GM04504 (cell line): ENCODE measurements around the gene KCNK17.

Experiments
- DNase-seq: peaks from one replicate; pipeline ENCODE4 v3.0.0-alpha.2; 2012; ENCODE audit warnings: low read depth

Gene KCNK17

DNA sequence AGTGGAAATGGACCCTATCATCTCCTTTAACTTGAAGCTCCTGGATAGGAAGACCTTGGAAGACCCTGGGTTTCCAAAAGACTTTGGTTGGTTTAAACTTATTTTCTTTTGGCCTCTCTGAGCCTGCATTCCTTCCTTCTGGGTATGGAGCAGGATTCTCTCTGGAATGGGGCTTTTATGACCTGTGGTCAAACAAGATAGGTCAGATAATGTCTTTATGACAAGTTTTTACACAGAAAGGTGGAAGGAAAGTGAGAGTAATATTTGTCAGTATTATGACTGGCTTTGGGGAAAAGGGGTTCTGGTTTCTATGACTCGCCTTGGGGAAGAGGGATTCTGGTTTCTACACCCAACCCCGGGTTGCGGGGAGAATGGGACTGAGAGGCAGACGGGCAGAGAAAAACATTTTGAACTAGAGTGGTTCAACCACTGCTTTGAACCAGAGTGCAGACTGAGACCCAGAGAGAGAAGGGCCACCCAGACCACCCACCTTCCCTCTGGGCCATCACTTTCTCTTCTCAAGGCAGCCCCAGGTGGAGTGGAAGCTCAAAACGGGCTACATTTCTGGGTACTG is 47.4 kb downstream of the KCNK17 start:
- no peak for DNase-seq

DNA sequence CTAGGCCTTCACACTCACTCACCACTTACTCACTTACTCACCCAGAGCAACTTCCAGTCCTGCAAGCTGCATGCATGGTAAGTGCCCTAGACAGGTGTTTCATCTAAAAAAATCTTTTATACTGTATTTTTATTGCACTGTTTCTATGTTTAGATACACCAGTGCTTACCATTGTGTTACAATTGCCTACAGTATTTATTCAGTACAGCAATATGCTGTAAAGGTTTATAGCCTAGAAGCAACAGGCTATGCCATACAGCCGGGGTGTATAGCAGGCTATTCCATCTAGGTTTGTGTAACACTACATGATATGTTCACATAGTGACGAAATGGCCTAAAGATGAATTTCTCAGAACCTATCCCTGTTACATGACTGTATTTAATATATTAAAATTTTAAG is 47.8 kb downstream of the KCNK17 start:
- DNase-seq = no peak

DNA sequence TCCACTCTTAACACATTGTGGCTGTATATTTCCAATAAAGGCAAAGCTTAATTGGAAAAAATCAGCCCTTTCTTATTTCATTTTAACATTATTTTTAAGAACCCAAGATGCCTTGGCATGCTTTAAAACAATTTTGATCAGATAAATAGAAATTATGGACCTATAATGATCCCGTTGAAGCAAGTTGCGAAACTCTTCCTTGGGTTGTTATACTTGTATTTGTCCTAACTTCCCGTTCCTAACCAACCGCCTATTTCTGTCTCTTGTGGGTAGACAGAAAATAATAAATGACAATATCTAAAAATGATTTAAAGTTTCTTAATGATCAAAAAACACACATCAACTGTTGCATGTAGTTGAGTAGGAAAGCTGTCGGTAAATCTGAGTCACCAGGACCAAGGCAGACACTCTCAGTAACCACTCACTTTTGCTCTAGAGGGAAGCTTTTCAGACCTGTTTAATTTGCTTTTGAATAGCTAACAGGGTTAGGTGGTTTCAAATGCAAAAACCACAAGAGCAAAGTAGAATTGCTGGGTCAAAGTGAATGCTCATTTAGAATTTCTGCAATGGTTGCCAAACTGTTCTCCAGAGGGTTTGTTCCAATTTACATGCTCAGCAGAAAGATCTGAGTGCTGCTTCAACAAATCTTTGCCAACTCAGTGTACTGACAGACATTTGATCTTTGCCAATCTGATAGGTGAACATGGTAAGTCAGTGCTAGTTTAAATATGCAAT is 50.7 kb downstream of the KCNK17 start:
- no peak for DNase-seq

DNA sequence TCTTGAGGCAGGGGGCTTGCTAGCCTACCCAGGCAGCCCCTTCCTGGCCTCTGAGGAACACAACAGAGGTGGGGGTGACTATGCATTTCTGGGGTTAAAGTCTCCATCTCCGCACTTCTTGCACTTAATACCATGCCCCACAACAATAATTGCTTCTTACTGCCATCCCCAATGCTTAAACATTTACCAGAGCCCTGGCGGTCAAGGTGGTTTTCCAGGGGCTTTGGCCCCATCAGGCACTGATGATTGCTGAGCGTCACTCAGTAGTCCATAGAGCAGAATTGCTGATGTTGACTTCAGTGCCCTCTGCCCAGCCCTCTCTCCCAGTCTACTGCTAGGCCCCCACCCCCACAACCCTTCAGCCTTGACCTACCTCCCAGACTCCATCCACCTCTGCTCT is 52.5 kb downstream of the KCNK17 start:
- no peak for DNase-seq

DNA sequence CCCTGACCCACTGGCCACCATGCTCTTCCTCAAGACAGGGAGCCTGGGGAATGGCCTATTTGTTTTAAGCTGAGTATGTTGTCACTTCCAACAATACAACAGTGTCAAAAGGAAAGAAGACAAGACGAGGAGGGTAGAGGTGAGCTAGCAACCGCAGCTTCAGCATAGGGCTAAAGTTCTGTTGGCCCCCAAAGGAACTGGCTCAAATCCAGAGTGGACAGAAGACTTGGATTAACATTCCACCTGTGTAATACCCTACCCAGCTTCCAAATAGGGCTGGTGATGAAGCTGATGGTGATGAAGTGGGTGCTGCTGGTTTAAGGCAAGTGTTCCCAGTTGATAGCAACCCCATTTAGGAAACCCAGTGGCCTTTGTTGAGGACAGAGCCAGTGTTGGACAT is 53.3 kb downstream of the KCNK17 start:
- no peak for DNase-seq

DNA sequence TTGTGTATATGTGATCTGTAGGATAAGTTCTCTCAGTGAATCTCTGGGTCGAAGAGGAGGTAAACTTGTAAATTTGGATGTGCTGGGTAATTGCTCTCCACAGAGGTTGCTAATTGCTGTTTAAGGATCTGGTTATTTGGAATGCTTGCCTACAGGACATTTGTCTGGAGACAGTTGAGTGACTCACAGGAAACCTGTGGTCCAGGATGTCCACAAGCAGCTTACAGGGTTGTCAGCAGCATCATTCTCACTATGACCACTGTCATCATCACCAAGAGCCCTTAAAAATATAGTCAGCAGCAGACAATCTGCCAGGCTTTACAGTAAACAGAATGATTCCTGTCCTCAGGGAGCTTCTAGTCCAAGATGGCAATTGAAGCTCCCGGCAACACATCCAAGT is 53.8 kb downstream of the KCNK17 start:
- no peak for DNase-seq

DNA sequence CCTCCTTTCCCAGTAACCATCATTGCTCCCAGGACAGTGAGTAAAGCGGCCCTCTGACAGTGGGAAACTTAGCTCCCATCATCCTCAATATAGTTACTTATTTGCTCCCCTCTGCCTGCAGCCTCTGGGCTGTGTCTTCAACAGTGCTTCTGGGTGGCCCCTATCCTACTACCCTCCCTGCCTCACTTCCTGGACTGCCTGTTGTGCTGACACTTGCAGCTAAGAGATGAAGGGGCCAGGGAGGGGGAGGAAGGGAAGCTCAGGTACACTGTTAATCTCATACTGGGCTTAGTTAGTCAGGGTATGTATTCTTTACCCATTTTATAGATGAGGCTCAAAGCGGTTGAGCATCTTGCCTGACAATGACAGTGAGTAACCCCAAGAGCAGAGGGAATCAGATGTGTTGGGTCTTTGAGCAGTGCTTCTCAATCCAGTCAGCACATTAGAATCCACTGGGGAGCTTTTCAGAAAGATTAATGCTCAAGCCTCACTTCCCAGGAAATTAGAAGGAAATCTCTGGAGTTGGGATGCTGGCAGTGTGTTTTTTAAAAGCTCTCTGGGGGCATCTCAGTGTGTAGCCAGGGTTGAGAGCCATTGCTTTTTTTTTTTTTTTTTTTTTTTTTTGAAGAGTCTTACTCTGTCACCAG is 57.8 kb downstream of the KCNK17 start:
- no peak for DNase-seq

DNA sequence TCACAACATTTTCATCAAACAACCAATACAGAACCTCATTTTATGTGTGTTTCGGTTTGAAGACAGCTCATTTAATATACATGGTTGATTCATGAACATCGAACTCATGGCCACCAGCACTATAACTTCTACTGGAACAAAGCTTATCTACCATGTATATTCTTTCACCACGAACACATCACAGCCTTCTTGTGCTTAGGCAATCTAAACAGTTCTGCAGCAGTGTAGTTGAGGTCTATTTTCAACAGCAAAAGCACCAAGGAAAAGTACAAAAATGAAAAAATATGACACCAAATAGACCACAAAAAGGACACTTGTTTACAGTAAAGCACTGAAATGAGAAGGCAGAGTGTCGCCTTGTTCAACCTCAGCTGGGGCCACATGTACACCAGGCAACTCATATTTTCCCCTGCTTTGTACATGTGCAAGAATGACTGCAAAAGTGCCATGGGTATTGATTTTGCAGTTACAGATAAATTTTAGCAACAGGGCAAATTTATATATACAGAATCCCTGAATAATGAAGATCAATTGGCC is 59.2 kb downstream of the KCNK17 start:
- DNase-seq = no peak

DNA sequence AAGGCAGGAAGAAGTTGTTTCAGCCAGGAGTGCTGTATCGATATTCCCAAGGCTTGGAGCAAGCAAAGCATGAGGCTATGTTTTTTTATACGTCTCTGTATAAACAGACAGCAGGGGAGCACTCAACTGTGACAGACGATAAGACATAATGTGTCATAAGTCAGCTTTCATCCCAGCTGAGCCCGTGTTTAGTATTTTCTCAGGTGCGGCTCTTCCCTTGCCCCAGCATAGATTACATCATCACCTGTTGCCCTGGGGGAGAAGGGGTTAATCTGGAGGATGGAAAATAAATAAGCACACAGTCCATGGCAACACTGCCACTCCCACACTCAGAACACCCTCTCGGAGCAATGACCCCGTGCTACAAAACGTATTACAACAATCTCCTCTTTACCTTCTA is 62.8 kb downstream of the KCNK17 start:
- no peak for DNase-seq

DNA sequence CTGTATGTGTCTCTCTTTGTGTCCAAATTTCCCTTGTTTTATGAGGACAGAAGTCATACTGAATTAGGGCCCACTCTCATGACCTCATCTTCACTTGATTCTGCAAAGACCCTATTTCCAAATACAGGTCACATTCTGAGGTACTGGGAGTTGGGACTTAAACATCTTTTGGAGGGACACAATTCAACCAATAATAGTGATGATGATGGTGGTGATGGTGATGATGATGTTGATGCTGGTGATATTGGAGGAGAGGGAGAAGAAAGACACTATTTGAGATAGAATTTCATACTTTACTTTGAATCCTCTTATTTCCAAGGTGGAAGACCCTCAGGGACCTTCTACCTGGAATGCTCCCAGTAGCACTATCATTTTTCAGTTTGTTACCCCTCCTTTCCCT is 63.7 kb downstream of the KCNK17 start:
- DNase-seq = no peak

DNA sequence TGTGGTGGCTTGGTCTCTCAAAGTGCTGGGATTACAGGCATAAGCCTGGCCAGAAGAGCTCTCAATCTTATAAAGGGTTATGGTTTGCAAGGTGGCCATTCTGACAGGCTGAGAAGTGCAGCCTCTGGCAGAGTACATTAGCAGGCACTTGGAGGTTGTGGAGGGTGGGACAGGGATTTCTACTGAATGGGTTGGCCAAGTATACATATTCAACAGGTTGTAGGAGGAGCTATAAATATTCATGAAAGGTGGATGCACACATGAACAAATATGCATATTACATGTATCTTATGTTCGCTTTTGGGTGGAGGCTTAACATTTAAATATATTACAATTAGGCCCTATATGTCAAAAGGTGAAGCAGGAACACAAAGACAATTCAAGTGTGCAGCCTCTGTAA is 64.9 kb downstream of the KCNK17 start:
- DNase-seq = no peak
